Esophagus squamous epithelium (tissue), 5 donors: Measurements from ENCODE around the gene TCAP. TPM values are rescaled to one million over a fixed set of nuclear protein-coding genes. Genes with fewer than 3 reads are reported as not detected.

Source experiments
- DNase-seq: peaks from one replicate; lab custom pipeline; 2025; lab: John Stamatoyannopoulos, UW
- H3K27ac ChIP-seq, 4 donors: fragments of 200-600 bp; sonication (generic); one replicate each; pipeline ENCODE4 v1.5.1; 2016 to 2019; ENCODE audit warnings: mild to moderate bottlenecking in 1 of 4
- H3K27me3 ChIP-seq, 4 donors: fragments of 200-600 bp; sonication (generic); 1 replicate in 3 of 4; 2 replicates in 1 of 4; pipeline versions ENCODE4 v1.5.1 to v1.6.0; 2017 to 2021; ENCODE audit warnings: antibody characterized with exemption in 1 of 4
- H3K36me3 ChIP-seq, 3 donors: fragments of 200-600 bp; sonication (generic); one replicate each; pipeline ENCODE4 v1.5.1; 2016 to 2019
- H3K4me1 ChIP-seq, 3 donors: fragments of 200-600 bp; sonication (generic); one replicate each; pipeline ENCODE4 v1.5.1; 2017 to 2019
- H3K4me3 ChIP-seq, 4 donors: fragments of 200-600 bp; sonication (generic); 1 replicate in 3 of 4; 2 replicates in 1 of 4; pipeline ENCODE4 v1.5.1; 2016 to 2019; ENCODE audit warnings: mild to moderate bottlenecking in 2 of 4, moderate library complexity in 1 of 4
- H3K9me3 ChIP-seq, 3 donors: fragments of 200-600 bp; sonication (generic); one replicate each; pipeline ENCODE4 v1.5.1; 2016 to 2019
- CTCF ChIP-seq, 6 experiments: fragments of 450-650 bp in 4 of 6; fragments of 200-600 bp in 2 of 6; sonication (generic) in 2 of 6; IDR thresholded peaks; one replicate each; pipeline ENCODE4 v1.5.1; 2016 to 2019; ENCODE audit warnings: antibody characterized with exemption in 6 of 6, mild to moderate bottlenecking in 4 of 6, moderate library complexity in 4 of 6
- POLR2A ChIP-seq, 4 donors: fragments of 450-650 bp; IDR thresholded peaks; one replicate each; pipeline ENCODE4 v1.6.1; 2017; ENCODE audit warnings: antibody characterized with exemption in 4 of 4, mild to moderate bottlenecking in 4 of 4, moderate library complexity in 3 of 4
- WGBS, 2 donors: methylation state at CpG; one replicate each; pipeline ENCODE4 v1.1.5; 2018; 5-methylcytosine and 5-hydroxymethylcytosine counted together
- intact Hi-C: fragments of 100-400 bp; cut with DNase I; formaldehyde crosslinking; loops from one replicate; pipeline ENCODE4 v1.15.0; 2022
- total RNA-seq, 4 donors: library from RNA; depleted of rRNA; stranded (reverse); fragments of >200 nt; gene quantifications; one replicate each; pipeline ENCODE4 v1.1.0, GENCODE V29; 2016
- donor health status: DM: yes; HTN: yes; CAD: no.

TCAP gene
- total RNA-seq, 4 donors from 2014 or later: 0.11 to 0.57 (median 0.29) TPM

GRCh38 chr17:39666601-39667261, 1.6 kb downstream of the TCAP start:
- Histone ChIP-seq H3K27ac (peak overlapping the region in 3 of 4 donors; percentile 56 to 66 (median 65)), H3K27me3 (peaks cover 0 to 67% (median 3%) of the 10 kb centered on the region in 4 donors), H3K9me3 (no peaks in the 10 kb centered on the region), H3K4me3 (peak overlapping the region in 2 of 4 donors; percentile 52 to 69), H3K4me1 (peaks cover 42 to 85% (median 46%) of the 10 kb centered on the region in 3 donors), H3K36me3 (peaks cover 0 to 15% (median 0%) of the 10 kb centered on the region in 3 donors)
- intact Hi-C loops: no loop called here
- TF ChIP-seq CTCF (IDR thresholded peaks at IDR 0.05): no peak
- TF ChIP-seq POLR2A (IDR thresholded peaks at IDR 0.05): no peak
- no peak for DNase-seq
- whole genome bisulfite sequencing, 2 donors: 65 to 84% methylated on average over 3 to 7 of the region's 11 CpGs

- H3K36me3 ChIP-seq: peaks cover 0 to 8% (median 0%) of the 10 kb centered on the region in 3 donors
- peaks cover 43 to 85% (median 44%) of the 10 kb centered on the region in 3 donors for H3K4me1 ChIP-seq
- 20% methylated on average over 1 of the region's 49 CpGs; no CpG with 5 or more reads in 1 of the 2 donors for WGBS, 2 donors
- TF ChIP-seq CTCF (IDR thresholded peaks at IDR 0.05): no peak
- peak in 1 of 4 donors; percentile 39 for TF ChIP-seq POLR2A (IDR thresholded peaks at IDR 0.05)
- intact Hi-C loops: no loop called here
- no peak for DNase-seq
- H3K27me3 ChIP-seq: peaks cover 0 to 67% (median 3%) of the 10 kb centered on the region in 4 donors
- H3K4me3 ChIP-seq: peak overlapping the region; percentile 32 to 69 (median 46)
- no peaks in the 10 kb centered on the region for H3K9me3 ChIP-seq
- peak overlapping the region in 3 of 4 donors; percentile 56 to 66 (median 65) for H3K27ac ChIP-seq
Observed at GRCh38 chr17:39667262-39667944, 2.3 kb downstream of the TCAP start.

- peak within 1 kb of the TSS; percentile 32 to 69 (median 46) for H3K4me3 ChIP-seq
- no peaks in the 10 kb centered on the region for H3K36me3 ChIP-seq
- peak within 1 kb of the TSS; percentile 41 to 66 (median 60) for H3K27ac ChIP-seq
- H3K4me1 ChIP-seq: peaks cover 38 to 81% (median 38%) of the 10 kb centered on the region in 3 donors
- intact Hi-C loops: no loop called here
- H3K9me3 ChIP-seq: no peaks in the 10 kb centered on the region
- TF ChIP-seq CTCF (IDR thresholded peaks at IDR 0.05) (peak; percentile 47 to 78 (median 65)), POLR2A (IDR thresholded peaks at IDR 0.05) (no peak)
- no peak for DNase-seq
- peaks cover 0 to 67% (median 3%) of the 10 kb centered on the region in 4 donors for H3K27me3 ChIP-seq
- WGBS, 2 donors: 4% methylated on average over 9 to 24 of the region's 85 CpGs
Observed at GRCh38 chr17:39667945-39668924, 3.1 kb downstream of the TCAP start, which contains the start of gene PNMT. TSS of gene PNMT (plus strand) at chr17:39668453. CDS start at chr17:39668476, 23 bp downstream.

GRCh38 chr17:39669897-39670735, 5.0 kb downstream of the TCAP start:
- Histone ChIP-seq H3K36me3 (no peaks in the 10 kb centered on the region), H3K27ac (no peak overlapping the region), H3K9me3 (no peaks in the 10 kb centered on the region), H3K4me3 (no peak overlapping the region), H3K27me3 (peaks cover 0 to 66% (median 3%) of the 10 kb centered on the region in 4 donors), H3K4me1 (peaks cover 32 to 78% (median 44%) of the 10 kb centered on the region in 3 donors)
- WGBS, 2 donors: 93 to 94% methylated on average over 8 of the region's 23 CpGs
- intact Hi-C loops: no loop called here
- no peak for DNase-seq
- TF ChIP-seq CTCF (IDR thresholded peaks at IDR 0.05) (no peak), POLR2A (IDR thresholded peaks at IDR 0.05) (no peak)
